A673 (cell line): ENCODE results near the gene UHRF1. TPM values are rescaled to one million over a fixed set of nuclear protein-coding genes. Genes with fewer than 3 reads are reported as not detected.
"Not testable (repeated sequence)": the region's sequence is repeated elsewhere in the genome, so short reads cannot be mapped to it uniquely, and the experiment has no call there.

ENCODE experiments used
- BruUV-seq: library from RNA; stranded (reverse); fragments of 400-500 nt; replicated peaks from 2 replicates; lab custom pipeline; 2021; lab: Mats Ljungman, UMichigan
- CTCF ChIA-PET: fragments of 300-600 bp; sonication (Branson Sonifier 250); formaldehyde crosslinking; loops from one replicate; lab custom pipeline; 2022; ENCODE audit warnings: antibody characterized with exemption; lab: Charles Lee
- POLR2A ChIA-PET: fragments of 300-600 bp; sonication (Branson Sonifier 250); formaldehyde crosslinking; loops from one replicate; lab custom pipeline; 2022; ENCODE audit warnings: antibody characterized with exemption; ENCODE audit not compliant: low non-redundant PET; lab: Charles Lee
- DNase-seq: peaks from one replicate; pipeline ENCODE4 v3.0.0-alpha.2; 2015; ENCODE audit warnings: low spot score
- H3K27ac ChIP-seq: fragments of 200-600 bp; sonication (generic); 2 replicates; pipeline ENCODE4 v1.5.1; 2016; ENCODE audit warnings: mixed run types, low read depth, mild to moderate bottlenecking, mixed read lengths, antibody characterized with exemption, low read length; ENCODE audit not compliant: poor library complexity, severe bottlenecking
- H3K27me3 ChIP-seq: fragments of 200-600 bp; sonication (generic); replicated peaks from 2 replicates; pipeline ENCODE4 v1.6.1; 2017; ENCODE audit warnings: mixed run types, low read depth, mild to moderate bottlenecking, mixed read lengths, antibody characterized with exemption, low read length; ENCODE audit not compliant: insufficient read depth, poor library complexity
- H3K36me3 ChIP-seq: fragments of 200-600 bp; sonication (generic); 2 replicates; pipeline ENCODE4 v1.6.1; 2016; ENCODE audit warnings: mixed run types, mild to moderate bottlenecking, mixed read lengths, antibody characterized with exemption, low read length; ENCODE audit not compliant: insufficient read depth, poor library complexity, severe bottlenecking
- H3K4me1 ChIP-seq: fragments of 200-600 bp; sonication (generic); 2 replicates; pipeline ENCODE4 v1.6.1; 2017; ENCODE audit warnings: mixed run types, mild to moderate bottlenecking, mixed read lengths, antibody characterized with exemption, low read length; ENCODE audit not compliant: insufficient read depth, poor library complexity, severe bottlenecking
- H3K4me3 ChIP-seq: fragments of 200-600 bp; sonication (generic); 2 replicates; pipeline ENCODE4 v1.5.1; 2016; ENCODE audit warnings: low read depth, mixed run types, mild to moderate bottlenecking, mixed read lengths, low read length; ENCODE audit not compliant: poor library complexity, severe bottlenecking
- H3K9me3 ChIP-seq: fragments of 200-600 bp; sonication (generic); 2 replicates; pipeline ENCODE4 v1.6.1; 2016; ENCODE audit warnings: mixed run types, low read depth, mild to moderate bottlenecking, mixed read lengths, antibody characterized with exemption, low read length; ENCODE audit not compliant: poor library complexity, severe bottlenecking
- CTCF ChIP-seq: fragments of 300-800, 200-600 bp; sonication (generic); conservative IDR thresholded peaks from 2 replicates; pipeline ENCODE4 v1.5.1; 2017; ENCODE audit warnings: low read depth, mild to moderate bottlenecking, antibody characterized with exemption, low read length, moderate library complexity, mixed read lengths
- EZH2 ChIP-seq: fragments of 200-600 bp; sonication (generic); IDR thresholded peaks from 2 replicates; pipeline ENCODE4 v1.6.1; 2017; ENCODE audit warnings: borderline replicate concordance, low read depth, mild to moderate bottlenecking, mixed read lengths, antibody characterized with exemption, low read length; ENCODE audit not compliant: poor library complexity, severe bottlenecking
- intact Hi-C: fragments of 100-400 bp; cut with micrococcal nuclease; formaldehyde crosslinking; loops from one replicate; pipeline ENCODE4 v1.10.0; 2022; ENCODE audit not compliant: unreplicated experiment
- total RNA-seq: library from RNA; stranded (reverse); gene quantifications from 2 replicates; pipeline ENCODE4 v1.2.3, GENCODE V29; 2021

Gene UHRF1
- total RNA-seq, 1 experiment from 2014 or later, result 203 TPM

GRCh38 chr19:4896372-4896771, 12.9 kb upstream of the UHRF1 start:
- H3K4me3 ChIP-seq, result no peak overlapping the region
- CTCF ChIA-PET, result no interaction called here
- no peaks in the 10 kb centered on the region for H3K9me3 ChIP-seq
- intact Hi-C loops, result no loop called here
- DNase-seq, result no peak
- H3K27me3 ChIP-seq, result no peaks in the 10 kb centered on the region
- no peaks in the 10 kb centered on the region for H3K4me1 ChIP-seq
- TF ChIP-seq CTCF (no peak), EZH2 (no peak)
- POLR2A ChIA-PET, result no interaction called here
- no peak overlapping the region for H3K27ac ChIP-seq
- no peaks in the 10 kb centered on the region for H3K36me3 ChIP-seq
- no TSS peak for BruUV-seq

DNA sequence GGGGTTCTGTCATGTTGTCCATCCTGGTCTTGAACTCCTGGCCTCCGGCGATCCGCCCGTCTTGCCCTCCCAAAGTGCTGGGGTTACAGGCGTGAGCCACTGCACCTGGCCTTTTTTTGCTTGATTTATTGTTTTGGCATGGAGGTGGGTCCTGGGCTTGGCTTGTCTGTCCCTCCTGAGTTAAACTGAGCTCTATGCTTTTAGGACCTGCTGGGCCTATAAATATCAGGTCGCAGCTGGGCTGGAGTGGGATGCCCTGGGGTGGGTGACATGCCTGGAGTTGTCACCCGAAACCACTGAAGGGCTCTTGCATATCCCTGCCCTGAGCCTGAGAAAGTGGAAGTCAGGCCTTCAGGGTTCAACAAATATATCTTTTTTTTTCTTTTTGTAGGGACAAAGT, 12.2 kb upstream of the UHRF1 start:
- Histone ChIP-seq H3K36me3 (no peaks in the 10 kb centered on the region), H3K27ac (no peak overlapping the region), H3K4me3 (no peak overlapping the region), H3K4me1 (no peaks in the 10 kb centered on the region), H3K9me3 (no peaks in the 10 kb centered on the region), H3K27me3 (no peaks in the 10 kb centered on the region)
- ChIA-PET POLR2A (no interaction called here), CTCF (interaction anchor here (0.7 kb wide), 1 partner anchor 11 kb away, joined by 3 read pairs; no protein-coding TSS in a partner anchor)
- no TSS peak for BruUV-seq
- DNase-seq, result no peak
- no peak for TF ChIP-seq CTCF
- TF ChIP-seq EZH2, result no peak
- intact Hi-C loops, result no loop called here

- DNase-seq, H3K27ac ChIP-seq, BruUV-seq, H3K4me3 ChIP-seq, CTCF ChIA-PET, intact Hi-C loops, H3K36me3 ChIP-seq, H3K9me3 ChIP-seq, H3K4me1 ChIP-seq, H3K27me3 ChIP-seq, POLR2A ChIA-PET: not testable (repeated sequence)
Measured at GRCh38 chr19:4900879-4901278, 8.4 kb upstream of the UHRF1 start.

- ChIA-PET POLR2A (no interaction called here), CTCF (interaction anchor here (0.6 kb wide), 1 partner anchor 12 kb away, joined by 9 read pairs; no protein-coding TSS in a partner anchor)
- H3K4me1 ChIP-seq, result no peaks in the 10 kb centered on the region
- H3K9me3 ChIP-seq, result no peaks in the 10 kb centered on the region
- H3K27ac ChIP-seq, result no peak within 1 kb of the TSS
- TF ChIP-seq EZH2 (no peak), CTCF (no peak)
- H3K4me3 ChIP-seq, result no peak within 1 kb of the TSS
- no TSS peak for BruUV-seq
- intact Hi-C loops, result no loop called here
- H3K36me3 ChIP-seq, result no peaks in the 10 kb centered on the region
- no peaks in the 10 kb centered on the region for H3K27me3 ChIP-seq
- no peak for DNase-seq
Measured at GRCh38 chr19:4902796-4903195, 6.5 kb upstream of the UHRF1 start, which contains the start of gene ARRDC5. TSS of gene ARRDC5 (minus strand) at chr19:4902896. CDS start at chr19:4902825, 71 bp downstream.
